Measurements from ENCODE around the gene ADRA1B.

- no peak for TF ChIP-seq EP300 (IDR thresholded peaks at IDR 0.05; ENCODE audit: borderline replicate concordance)
- no peak for TF ChIP-seq RAD21 (IDR thresholded peaks at IDR 0.05; ENCODE audit: low read depth)
- TF ChIP-seq YY1 (IDR thresholded peaks at IDR 0.05; ENCODE audit: low read depth) = no peak
- TF ChIP-seq TCF12 (IDR thresholded peaks at IDR 0.05; ENCODE audit: low read depth) = no peak
- TF ChIP-seq MAX (IDR thresholded peaks at IDR 0.05) = no peak
- no peak for TF ChIP-seq TAF1 (IDR thresholded peaks at IDR 0.05; ENCODE audit: low read depth)
- no peak for TF ChIP-seq FOXM1 (IDR thresholded peaks at IDR 0.05; ENCODE audit: borderline replicate concordance, low read depth)
- no peak for TF ChIP-seq USF1 (IDR thresholded peaks at IDR 0.05)
- TF ChIP-seq CEBPB (IDR thresholded peaks at IDR 0.05) = no peak
- TF ChIP-seq REST (IDR thresholded peaks at IDR 0.05; ENCODE audit: low read depth) = no peak
- TF ChIP-seq ZBTB7A (IDR thresholded peaks at IDR 0.05; ENCODE audit: low read depth) = no peak
- TF ChIP-seq TEAD4 (IDR thresholded peaks at IDR 0.05) = no peak
- TF ChIP-seq EGR1 (IDR thresholded peaks at IDR 0.05) = no peak
These were observed 9.8 kb upstream of the ADRA1B start for GRCh38 chr5:159906463-159906862.
